WERI-Rb-1 (cell line): ENCODE results near the gene CDON.
A peak's percentile ranks its signal among the peaks of the same experiment; 100 is the strongest.

Source experiments
- DNase-seq: peaks from one replicate; pipeline ENCODE4 v3.0.0-alpha.2; 2020
- H3K27ac ChIP-seq: fragments of 250-450 bp; sonication (Bioruptor Pico); 2 replicates; pipeline ENCODE4 v1.5.1; 2020; ENCODE audit warnings: mild to moderate bottlenecking, moderate library complexity
- H3K27me3 ChIP-seq: fragments of 250-450 bp; sonication (Bioruptor Pico); 2 replicates; pipeline ENCODE4 v1.5.1; 2021; ENCODE audit warnings: mild to moderate bottlenecking, low read depth, moderate library complexity; ENCODE audit not compliant: insufficient read depth, severe bottlenecking
- H3K36me3 ChIP-seq: fragments of 250-450 bp; sonication (Bioruptor Pico); 2 replicates; pipeline ENCODE4 v1.5.1; 2020; ENCODE audit warnings: mild to moderate bottlenecking, moderate library complexity
- H3K4me3 ChIP-seq: 2 replicates; pipeline ENCODE4 v1.5.1; 2011; ENCODE audit warnings: low read depth, mild to moderate bottlenecking, control low read depth, low read length
- H3K9me3 ChIP-seq: fragments of 250-450 bp; sonication (Bioruptor Pico); 2 replicates; pipeline ENCODE4 v1.5.1; 2021; ENCODE audit warnings: mild to moderate bottlenecking, moderate library complexity; ENCODE audit not compliant: severe bottlenecking
- CTCF ChIP-seq: IDR thresholded peaks from 2 replicates; pipeline ENCODE4 v1.5.1; 2011; ENCODE audit warnings: low read depth, mild to moderate bottlenecking, control low read depth, inconsistent platforms, low read length

CDON gene

GRCh38 chr11:125923633-125924032 lies 139.0 kb downstream of the CDON start:
- no peaks in the 10 kb centered on the region for H3K9me3 ChIP-seq
- no peaks in the 10 kb centered on the region for H3K27me3 ChIP-seq
- H3K36me3 ChIP-seq, result no peaks in the 10 kb centered on the region
- DNase-seq, result no peak
- H3K4me3 ChIP-seq, result no peak overlapping the region
- H3K27ac ChIP-seq, result no peak overlapping the region
- no peak for TF ChIP-seq CTCF

GRCh38 chr11:125923012-125923579 lies 139.6 kb downstream of the CDON start:
- peak; percentile 73 for DNase-seq
- no peaks in the 10 kb centered on the region for H3K36me3 ChIP-seq
- H3K9me3 ChIP-seq, result no peaks in the 10 kb centered on the region
- TF ChIP-seq CTCF, result peak; percentile 79
- no peak overlapping the region for H3K27ac ChIP-seq
- no peaks in the 10 kb centered on the region for H3K27me3 ChIP-seq
- H3K4me3 ChIP-seq, result no peak overlapping the region

DNA sequence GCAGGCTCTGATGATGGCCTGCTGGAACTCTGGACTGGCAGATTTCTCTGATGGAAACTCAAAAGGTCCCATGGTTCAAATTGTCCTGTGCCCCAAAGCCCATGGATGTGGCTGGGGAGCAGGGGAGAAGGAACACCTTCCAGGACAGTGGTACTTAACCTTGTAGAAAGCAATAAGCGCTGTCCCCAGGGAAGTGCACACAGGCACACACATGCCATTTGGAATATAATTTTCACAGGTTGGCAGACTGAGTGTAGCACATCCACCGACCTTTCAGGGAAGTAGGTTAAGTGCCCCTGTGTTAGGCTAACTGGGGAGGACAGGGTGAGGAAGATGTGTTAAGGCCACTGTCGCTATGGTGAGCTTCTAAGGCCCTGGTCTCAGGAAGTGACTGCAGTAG lies 140.5 kb downstream of the CDON start:
- Histone ChIP-seq H3K27me3 (no peaks in the 10 kb centered on the region), H3K36me3 (no peaks in the 10 kb centered on the region), H3K9me3 (no peaks in the 10 kb centered on the region), H3K4me3 (no peak overlapping the region), H3K27ac (no peak overlapping the region)
- no peak for TF ChIP-seq CTCF
- DNase-seq, result no peak

- no peak for DNase-seq
- Histone ChIP-seq H3K27me3 (no peaks in the 10 kb centered on the region), H3K36me3 (no peaks in the 10 kb centered on the region), H3K4me3 (no peak overlapping the region), H3K27ac (no peak overlapping the region), H3K9me3 (no peaks in the 10 kb centered on the region)
- no peak for TF ChIP-seq CTCF
These were observed 141.6 kb downstream of the CDON start for GRCh38 chr11:125921042-125921441.

DNA sequence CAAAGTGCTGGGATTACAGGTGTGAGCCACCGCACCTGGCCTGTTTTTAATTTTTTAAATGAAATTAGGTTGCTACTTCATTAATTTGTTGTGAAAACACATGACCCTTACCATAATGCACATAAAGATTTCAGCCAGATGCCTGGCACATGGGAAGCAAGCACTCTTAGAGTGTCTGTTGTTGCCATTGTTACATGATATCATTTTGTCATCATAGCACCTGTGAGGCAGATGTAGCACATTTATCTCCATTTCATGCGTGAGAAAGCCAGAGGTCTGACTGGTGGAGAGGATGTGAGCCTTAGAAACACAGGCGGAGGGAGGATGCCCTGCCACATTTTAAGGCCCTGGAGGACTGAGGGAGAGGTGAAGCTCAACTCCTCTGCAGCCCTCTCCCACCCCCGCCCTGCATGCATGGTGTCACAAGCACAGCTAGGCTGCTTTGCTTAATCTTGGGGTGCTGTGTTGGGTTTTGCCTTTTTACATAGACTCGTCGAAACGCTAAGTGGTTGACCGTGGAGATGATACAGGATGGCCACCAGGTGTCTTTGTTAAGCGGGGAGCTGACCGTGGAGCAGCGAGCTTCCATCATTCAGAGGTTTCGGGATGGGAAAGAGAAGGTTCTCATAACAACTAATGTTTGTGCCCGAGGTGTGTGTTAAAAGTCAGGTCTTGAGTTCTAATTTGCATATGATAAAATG lies 144.4 kb downstream of the CDON start:
- no peak for DNase-seq
- no peak overlapping the region for H3K27ac ChIP-seq
- no peaks in the 10 kb centered on the region for H3K9me3 ChIP-seq
- H3K27me3 ChIP-seq, result no peaks in the 10 kb centered on the region
- no peak overlapping the region for H3K4me3 ChIP-seq
- no peak for TF ChIP-seq CTCF
- no peaks in the 10 kb centered on the region for H3K36me3 ChIP-seq
